NB4 (cell line): ENCODE measurements around the gene DNAJC5G.

Experiments
- MYC ChIP-seq: IDR thresholded peaks from 2 replicates; pipeline ENCODE4 v1.6.1; 2011; ENCODE audit warnings: low read depth, low read length
- POLR2A ChIP-seq: IDR thresholded peaks from 2 replicates; pipeline ENCODE4 v1.6.1; 2011; ENCODE audit warnings: mild to moderate bottlenecking; ENCODE audit not compliant: insufficient read length; ENCODE audit errors: extremely low read depth
- TF ChIP-seq, protein P1 (sequence below): IDR thresholded peaks from one replicate; pipeline ENCODE4 v1.5.1; 2012; ENCODE audit warnings: low read depth, low read length
- TF ChIP-seq, protein P2 (sequence below): IDR thresholded peaks from 2 replicates; pipeline ENCODE4 v1.6.1; 2011; ENCODE audit warnings: low read depth, low read length

DNA sequence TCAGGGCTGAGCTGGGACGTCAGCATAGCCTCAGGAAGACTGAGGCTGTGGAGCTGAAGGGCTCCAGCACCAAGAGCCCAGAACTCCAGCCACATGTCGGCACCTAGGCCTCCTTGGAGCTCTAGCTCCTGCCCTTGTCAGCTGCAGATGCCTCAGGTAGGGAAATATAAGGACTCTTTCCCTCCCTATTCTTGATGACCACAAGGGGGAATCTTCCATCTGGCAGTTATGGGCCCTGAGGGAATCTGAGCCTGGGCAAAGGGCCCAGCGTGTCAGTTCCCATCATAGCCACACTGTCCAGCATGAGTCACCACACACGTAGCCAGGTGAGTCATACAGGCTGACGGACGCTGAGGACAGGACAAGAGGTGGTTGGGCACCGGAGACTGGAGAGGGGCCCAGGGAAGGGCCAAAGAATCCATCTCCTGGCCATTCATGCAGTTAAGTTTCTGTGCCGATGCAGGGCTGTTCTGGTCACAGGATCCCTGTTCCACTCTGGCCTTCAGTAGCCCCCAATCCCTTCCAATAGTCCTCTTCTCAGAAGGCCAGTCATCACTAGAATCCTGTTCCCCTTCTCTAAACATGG lies 45.8 kb downstream of the DNAJC5G start:
- TF ChIP-seq, protein P1, sequence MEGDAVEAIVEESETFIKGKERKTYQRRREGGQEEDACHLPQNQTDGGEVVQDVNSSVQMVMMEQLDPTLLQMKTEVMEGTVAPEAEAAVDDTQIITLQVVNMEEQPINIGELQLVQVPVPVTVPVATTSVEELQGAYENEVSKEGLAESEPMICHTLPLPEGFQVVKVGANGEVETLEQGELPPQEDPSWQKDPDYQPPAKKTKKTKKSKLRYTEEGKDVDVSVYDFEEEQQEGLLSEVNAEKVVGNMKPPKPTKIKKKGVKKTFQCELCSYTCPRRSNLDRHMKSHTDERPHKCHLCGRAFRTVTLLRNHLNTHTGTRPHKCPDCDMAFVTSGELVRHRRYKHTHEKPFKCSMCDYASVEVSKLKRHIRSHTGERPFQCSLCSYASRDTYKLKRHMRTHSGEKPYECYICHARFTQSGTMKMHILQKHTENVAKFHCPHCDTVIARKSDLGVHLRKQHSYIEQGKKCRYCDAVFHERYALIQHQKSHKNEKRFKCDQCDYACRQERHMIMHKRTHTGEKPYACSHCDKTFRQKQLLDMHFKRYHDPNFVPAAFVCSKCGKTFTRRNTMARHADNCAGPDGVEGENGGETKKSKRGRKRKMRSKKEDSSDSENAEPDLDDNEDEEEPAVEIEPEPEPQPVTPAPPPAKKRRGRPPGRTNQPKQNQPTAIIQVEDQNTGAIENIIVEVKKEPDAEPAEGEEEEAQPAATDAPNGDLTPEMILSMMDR, result no peak
- TF ChIP-seq POLR2A (no peak), MYC (no peak)
- TF ChIP-seq, protein P2, sequence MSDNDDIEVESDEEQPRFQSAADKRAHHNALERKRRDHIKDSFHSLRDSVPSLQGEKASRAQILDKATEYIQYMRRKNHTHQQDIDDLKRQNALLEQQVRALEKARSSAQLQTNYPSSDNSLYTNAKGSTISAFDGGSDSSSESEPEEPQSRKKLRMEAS, result no peak
